Activated T-cell treated with anti-CD3 and anti-CD28 coated beads for 24 hours (primary cell): Measurements from ENCODE around the gene BAHD1.

Experiments
- DNase-seq: peaks from one replicate; pipeline ENCODE4 v3.0.0-alpha.2; 2020; ENCODE audit warnings: low read depth

The BAHD1 gene

GRCh38 chr15:40498891-40499290 is 58.1 kb downstream of the BAHD1 start:
- DNase-seq: no peak

- DNase-seq: no peak
These were observed 59.2 kb downstream of the BAHD1 start for GRCh38 chr15:40499931-40500330.

GRCh38 chr15:40500568-40501330 is 60.0 kb downstream of the BAHD1 start:
- no peak for DNase-seq

GRCh38 chr15:40501487-40501886 is 60.7 kb downstream of the BAHD1 start:
- no peak for DNase-seq

- peak; percentile 55 for DNase-seq
These were observed 66.3 kb downstream of the BAHD1 start for GRCh38 chr15:40506964-40507571.

- no peak for DNase-seq
These were observed 67.5 kb downstream of the BAHD1 start for GRCh38 chr15:40508216-40508615.

GRCh38 chr15:40510201-40510600 is 69.4 kb downstream of the BAHD1 start:
- DNase-seq: no peak

GRCh38 chr15:40511093-40511471 is 70.3 kb downstream of the BAHD1 start:
- no peak for DNase-seq

- DNase-seq: no peak
These were observed 70.8 kb downstream of the BAHD1 start for GRCh38 chr15:40511472-40512133.

GRCh38 chr15:40512440-40512839 is 71.7 kb downstream of the BAHD1 start:
- DNase-seq: no peak

GRCh38 chr15:40513609-40514008 is 72.9 kb downstream of the BAHD1 start:
- no peak for DNase-seq

GRCh38 chr15:40516322-40516721 is 75.6 kb downstream of the BAHD1 start:
- no peak for DNase-seq
